Transverse colon (tissue), 4 donors: ENCODE measurements around the gene CASTOR1. TPM values are rescaled to one million over a fixed set of nuclear protein-coding genes. Genes with fewer than 3 reads are reported as not detected.

Experiments used
- DNase-seq: peaks from one replicate; pipeline ENCODE4 v3.0.0-alpha.2; 2019
- H3K27ac ChIP-seq, 4 donors: fragments of 200-600 bp; sonication (generic); 2 replicates each; pipeline ENCODE4 v1.5.1; 2016 to 2018; ENCODE audit warnings: inconsistent platforms in 4 of 4
- H3K27me3 ChIP-seq: fragments of 200-600 bp; sonication (generic); 2 replicates; pipeline ENCODE4 v1.5.1; 2017; ENCODE audit warnings: inconsistent platforms
- H3K36me3 ChIP-seq, 4 donors: fragments of 200-600 bp; sonication (generic); 2 replicates each; pipeline ENCODE4 v1.5.1; 2017 to 2019; ENCODE audit warnings: inconsistent platforms in 4 of 4
- H3K4me1 ChIP-seq, 4 donors: fragments of 200-600 bp; sonication (generic); 2 replicates each; pipeline ENCODE4 v1.5.1; 2017 to 2020; ENCODE audit warnings: inconsistent platforms in 4 of 4
- H3K4me3 ChIP-seq, 4 donors: fragments of 200-600 bp; sonication (generic); 1 replicate in 1 of 4; 2 replicates in 3 of 4; pipeline versions ENCODE4 v1.5.1 to v1.6.1; 2017 to 2019; ENCODE audit warnings: inconsistent platforms in 4 of 4
- H3K9me3 ChIP-seq, 2 donors: fragments of 200-600 bp; sonication (generic); 2 replicates each; pipeline ENCODE4 v1.5.1; 2017 to 2019; ENCODE audit warnings: inconsistent platforms in 2 of 2
- CTCF ChIP-seq, 5 experiments: fragments of 200-600 bp in 3 of 5; fragments of 450-650 bp in 2 of 5; sonication (generic) in 3 of 5; IDR thresholded peaks; 1 replicate in 2 of 5; 2 replicates in 3 of 5; pipeline ENCODE4 v1.5.1; 2016 to 2017; ENCODE audit warnings: antibody characterized with exemption in 5 of 5, inconsistent platforms in 3 of 5, mild to moderate bottlenecking in 2 of 5, moderate library complexity in 1 of 5
- EP300 ChIP-seq: sonication (generic); formaldehyde crosslinking; IDR thresholded peaks from one replicate; pipeline ENCODE4 v1.6.1; 2017; ENCODE audit warnings: antibody characterized with exemption, low read depth
- POLR2A ChIP-seq: fragments of 450-650 bp; IDR thresholded peaks from one replicate; pipeline ENCODE4 v1.6.1; 2016; ENCODE audit warnings: antibody characterized with exemption, mild to moderate bottlenecking, moderate library complexity
- POLR2AphosphoS5 ChIP-seq, 3 donors: sonication (generic); formaldehyde crosslinking; IDR thresholded peaks; one replicate each; pipeline ENCODE4 v1.6.1; 2016; ENCODE audit warnings: antibody characterized with exemption in 3 of 3
- WGBS, 2 donors: methylation state at CpG; one replicate each; pipeline ENCODE4 v1.1.5; 2018; ENCODE audit warnings: low coverage in 1 of 2; 5-methylcytosine and 5-hydroxymethylcytosine counted together
- in situ Hi-C, 4 donors: fragments of 200-750 bp; cut with MboI; loops; one replicate each; pipeline versions ENCODE4 v1.15.0 to v1.15.1; 2017; ENCODE audit warnings: low sequenced_read_pairs in 3 of 4, low pct_ligation_motif_present in 1 of 4, low pct_unique_long_range_greater_than_20kb in 1 of 4
- intact Hi-C: fragments of 100-400 bp; cut with DNase I; formaldehyde crosslinking; loops from one replicate; pipeline ENCODE4 v1.15.1; 2023; ENCODE audit warnings: low total_unique reads
- total RNA-seq, 4 donors: library from RNA; depleted of rRNA; stranded (reverse); fragments of >200 nt; gene quantifications; one replicate each; pipeline ENCODE4 v1.1.0, GENCODE V29; 2016

Gene CASTOR1
- total RNA-seq, 4 donors from 2014 or later: 5.6 to 6.8 TPM; not detected in 2

DNA sequence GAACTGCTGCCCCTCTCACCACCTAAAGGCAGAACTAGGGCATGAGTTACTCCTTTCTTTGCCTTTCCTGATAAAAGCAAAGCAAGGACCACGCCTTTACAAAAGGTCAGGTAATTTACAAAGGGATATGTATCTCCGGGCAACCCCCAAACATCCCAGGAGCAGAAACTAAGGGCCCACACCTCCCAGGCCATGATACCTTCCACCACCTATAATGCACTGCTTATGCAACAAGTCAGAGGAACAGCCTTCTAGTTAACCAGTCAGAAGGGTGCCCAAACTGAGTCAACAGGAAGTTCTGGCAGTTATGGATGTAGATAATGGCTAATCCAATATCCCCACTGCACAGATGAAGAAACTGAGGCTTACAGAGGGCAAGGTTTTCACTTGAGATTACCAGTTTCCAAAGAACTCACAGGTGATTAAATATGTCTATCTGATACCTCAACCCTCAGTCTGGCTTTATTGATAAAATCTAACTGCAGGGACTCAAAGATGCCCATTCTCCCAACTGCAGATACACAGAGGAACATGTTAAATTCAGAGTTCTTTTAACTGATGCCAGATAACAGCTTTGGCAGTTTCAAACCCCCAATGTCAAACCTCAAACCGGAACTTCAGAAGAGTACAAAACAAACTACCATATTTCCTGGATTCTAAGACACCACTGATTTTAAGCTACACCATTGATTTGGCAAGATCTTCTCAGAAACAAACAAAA is 16.8 kb upstream of the CASTOR1 start:
- no peaks in the 10 kb centered on the region for H3K27me3 ChIP-seq
- in situ Hi-C loops: no loop called here
- TF ChIP-seq POLR2A: peak; percentile 11
- TF ChIP-seq EP300: no peak
- peak overlapping the region; percentile 84 to 90 (median 88) for H3K27ac ChIP-seq
- peaks cover 85 to 100% (median 94%) of the 10 kb centered on the region in 4 donors for H3K4me1 ChIP-seq
- no peak for DNase-seq
- intact Hi-C loops: no loop called here
- WGBS, 2 donors: 25 to 30% methylated on average over 3 of the region's 3 CpGs
- H3K36me3 ChIP-seq: no peaks in the 10 kb centered on the region
- H3K9me3 ChIP-seq: no peaks in the 10 kb centered on the region
- peak overlapping the region in 1 of 4 donors; percentile 19 for H3K4me3 ChIP-seq

- in situ Hi-C loops (no loop called here), intact Hi-C loops (no loop called here)
- Histone ChIP-seq H3K27ac (peak overlapping the region; percentile 84 to 90 (median 88)), H3K9me3 (no peaks in the 10 kb centered on the region), H3K36me3 (no peaks in the 10 kb centered on the region), H3K4me3 (peak overlapping the region in 1 of 4 donors; percentile 19), H3K27me3 (no peaks in the 10 kb centered on the region), H3K4me1 (peaks cover 79 to 95% (median 88%) of the 10 kb centered on the region in 4 donors)
- TF ChIP-seq CTCF (IDR thresholded peaks at IDR 0.05) (no peak), POLR2A (peak; percentile 62), EP300 (no peak), POLR2AphosphoS5 (IDR thresholded peaks at IDR 0.05) (peak in 2 of 3 donors; percentile 27 to 36)
- WGBS, 2 donors: 6 to 8% methylated on average over 2 to 4 of the region's 4 CpGs
- peak; percentile 76 for DNase-seq
Observed at GRCh38 chr22:30305519-30305905, 16.2 kb upstream of the CASTOR1 start.

DNA sequence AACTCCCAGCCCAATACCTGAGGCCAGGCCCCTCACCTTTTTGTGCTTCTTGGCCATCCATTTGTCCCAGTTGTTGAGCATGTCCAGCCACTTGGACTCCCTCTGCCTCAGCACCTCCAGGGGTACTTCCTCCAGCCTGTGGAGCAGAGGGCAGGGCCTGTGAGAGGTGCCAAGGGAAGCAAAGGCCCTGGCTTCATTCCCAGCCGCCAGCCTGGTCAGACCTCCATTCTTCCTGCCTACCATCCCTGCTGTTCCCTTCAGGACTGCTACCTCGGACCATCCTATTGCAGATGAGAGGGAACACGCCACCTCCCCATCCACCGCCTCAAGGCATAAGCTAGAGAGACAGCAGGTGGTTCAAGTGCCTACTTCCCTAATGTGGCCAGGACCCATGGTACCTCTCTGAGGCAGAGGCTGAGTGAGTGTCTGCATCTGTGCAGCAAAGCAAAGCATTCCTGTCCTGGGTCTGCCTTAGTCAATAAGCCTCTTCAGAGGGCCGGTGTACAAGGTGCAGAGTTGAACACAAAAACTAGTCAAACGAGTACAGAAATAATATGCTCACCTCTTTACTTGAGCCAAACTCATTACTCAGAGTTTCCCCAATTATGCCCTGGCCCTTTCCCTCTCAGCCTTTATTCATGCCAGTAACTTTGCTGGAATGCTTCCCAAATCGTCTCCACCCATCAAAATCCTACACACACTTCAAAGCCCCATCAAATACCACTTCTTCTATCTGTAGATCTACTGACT is 15.4 kb upstream of the CASTOR1 start:
- TF ChIP-seq POLR2AphosphoS5 (IDR thresholded peaks at IDR 0.05) (no peak), POLR2A (no peak)
- intact Hi-C loops (no loop called here), in situ Hi-C loops (no loop called here)
- Histone ChIP-seq H3K4me3 (no peak overlapping the region), H3K27ac (peak overlapping the region; percentile 84 to 90 (median 88)), H3K4me1 (peaks cover 71 to 86% (median 80%) of the 10 kb centered on the region in 4 donors), H3K9me3 (no peaks in the 10 kb centered on the region), H3K27me3 (no peaks in the 10 kb centered on the region), H3K36me3 (no peaks in the 10 kb centered on the region)
- DNase-seq: peak; percentile 63
- WGBS, 2 donors: 17 to 37% methylated on average over 2 to 7 of the region's 7 CpGs

- DNase-seq: no peak
- in situ Hi-C loops: no loop called here
- intact Hi-C loops: no loop called here
- Histone ChIP-seq H3K9me3 (no peaks in the 10 kb centered on the region), H3K27me3 (no peaks in the 10 kb centered on the region), H3K36me3 (peaks cover 0 to 7% (median under 1%) of the 10 kb centered on the region in 4 donors), H3K4me3 (no peak overlapping the region), H3K27ac (peak overlapping the region; percentile 84 to 90 (median 88)), H3K4me1 (peaks cover 52 to 82% (median 74%) of the 10 kb centered on the region in 4 donors)
- no peak for TF ChIP-seq POLR2AphosphoS5 (IDR thresholded peaks at IDR 0.05)
- no peak for TF ChIP-seq CTCF (IDR thresholded peaks at IDR 0.05)
- TF ChIP-seq EP300: no peak
- no peak for TF ChIP-seq POLR2A
- WGBS, 2 donors: 64% methylated on average over 5 of the region's 5 CpGs; no CpG with 5 or more reads in 1 of the 2 donors
Observed at GRCh38 chr22:30302810-30303138, 13.5 kb upstream of the CASTOR1 start.
